Esophagus muscularis mucosa (tissue), 3 donors: Measurements from ENCODE around the gene FKBP5.

Experiments used
- CTCF ChIP-seq, 3 experiments: fragments of 200-600 bp in 2 of 3; fragments of 450-650 bp in 1 of 3; sonication (generic) in 2 of 3; IDR thresholded peaks; one replicate each; pipeline ENCODE4 v1.5.1; 2017 to 2019; ENCODE audit warnings: antibody characterized with exemption in 3 of 3, mild to moderate bottlenecking in 2 of 3, moderate library complexity in 1 of 3
- EP300 ChIP-seq: sonication (generic); formaldehyde crosslinking; IDR thresholded peaks from one replicate; pipeline ENCODE4 v1.6.1; 2017; ENCODE audit warnings: antibody characterized with exemption

- TF ChIP-seq CTCF (IDR thresholded peaks at IDR 0.05), result no peak
- TF ChIP-seq EP300, result no peak
Measured at GRCh38 chr6:35589904-35590303, 98.8 kb downstream of the FKBP5 start.
